GM19351 (cell line): ENCODE data around the gene STAP2.
"Not testable (repeated sequence)": the region's sequence is repeated elsewhere in the genome, so short reads cannot be mapped to it uniquely, and the experiment has no call there.

ENCODE experiments used
- ATAC-seq: cut with Tn5 transposase; IDR thresholded peaks from one replicate; pipeline ENCODE4 v1.9.1; 2021; ENCODE audit warnings: mild to moderate bottlenecking, moderate library complexity; ENCODE audit not compliant: unreplicated experiment

Gene STAP2

DNA sequence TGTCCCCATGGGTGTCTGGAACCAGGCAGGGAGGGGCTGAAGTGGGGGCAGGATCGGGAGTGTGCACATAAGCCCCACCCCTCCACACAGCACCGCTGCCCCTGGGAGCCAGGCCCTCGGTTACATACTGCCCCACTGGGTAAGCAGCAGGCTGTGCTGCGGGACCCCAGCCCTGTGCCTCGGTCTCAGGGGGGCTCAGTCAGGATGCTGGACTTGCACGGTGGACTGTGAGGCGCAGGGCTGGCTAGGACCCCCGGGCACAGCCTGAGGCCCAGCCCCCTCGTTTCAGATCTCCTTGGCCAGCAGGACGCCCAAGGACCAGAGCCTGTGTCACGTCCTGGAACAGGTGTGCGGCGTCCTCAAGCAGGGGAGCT, 21.0 kb upstream of the STAP2 start:
- no peak for ATAC-seq

DNA sequence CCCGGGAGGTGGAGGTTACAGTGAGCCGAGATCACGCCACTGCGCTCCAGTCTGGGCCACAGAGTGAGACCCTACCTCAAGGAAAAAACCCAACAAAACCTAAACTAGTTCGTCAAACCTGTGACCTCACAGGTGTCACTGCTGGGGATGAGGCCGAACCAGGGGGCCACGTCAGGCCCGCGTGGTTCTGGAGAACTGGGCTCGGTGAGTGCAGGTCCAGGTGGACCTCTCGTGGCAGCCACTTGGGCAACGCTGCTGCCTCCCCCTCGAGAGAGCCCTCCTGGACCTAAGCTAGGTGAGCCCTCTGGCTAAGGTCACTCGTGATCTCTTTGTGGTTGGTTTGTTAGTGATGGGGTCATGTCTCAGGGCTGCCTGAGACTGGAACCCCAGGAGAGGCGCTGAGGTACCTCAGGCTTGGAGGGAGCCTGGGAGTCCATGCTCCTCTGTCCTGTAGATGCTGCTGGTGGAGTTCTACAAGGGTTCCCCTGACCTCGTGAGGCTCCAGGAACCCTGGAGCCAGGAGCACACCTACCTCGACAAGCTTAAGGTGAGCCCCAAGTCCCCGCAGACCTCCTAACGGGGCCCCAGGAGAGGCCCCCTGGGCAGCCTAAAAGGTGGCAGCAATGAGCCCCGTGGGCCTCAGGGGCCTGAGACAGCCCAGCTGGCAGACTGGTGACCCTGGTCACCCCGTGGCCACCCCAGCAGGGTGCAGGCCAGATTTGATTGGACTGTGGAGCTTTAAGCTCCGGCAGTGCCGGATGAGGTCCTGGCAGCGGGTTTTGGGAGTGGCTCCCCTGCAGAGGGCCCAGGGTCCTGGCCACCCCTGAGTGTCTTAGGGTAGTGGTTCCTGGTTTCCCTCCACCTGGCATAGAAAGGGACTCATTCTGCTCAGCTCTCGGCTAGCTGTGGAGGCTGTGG, 20.3 kb upstream of the STAP2 start:
- no peak for ATAC-seq

DNA sequence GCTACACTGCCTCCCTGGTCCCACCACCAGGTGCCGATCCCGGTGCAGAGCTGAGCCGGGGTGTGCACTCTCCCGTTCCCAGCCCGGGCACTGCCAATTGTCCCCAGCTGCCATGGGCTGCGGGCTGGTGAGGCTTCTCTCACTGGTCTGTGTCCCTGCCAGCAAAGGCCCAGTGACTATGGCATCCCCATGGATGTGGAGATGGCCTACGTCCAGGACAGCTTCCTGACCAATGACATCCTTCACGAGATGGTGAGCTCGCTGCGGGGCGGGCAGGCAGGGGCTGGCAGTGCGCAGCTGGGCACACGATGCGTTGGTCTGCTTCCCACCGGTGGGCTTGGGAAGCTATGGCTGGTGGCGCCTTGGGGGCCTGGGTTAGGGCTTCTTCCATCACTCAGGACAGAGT, 19.3 kb upstream of the STAP2 start:
- no peak for ATAC-seq

DNA sequence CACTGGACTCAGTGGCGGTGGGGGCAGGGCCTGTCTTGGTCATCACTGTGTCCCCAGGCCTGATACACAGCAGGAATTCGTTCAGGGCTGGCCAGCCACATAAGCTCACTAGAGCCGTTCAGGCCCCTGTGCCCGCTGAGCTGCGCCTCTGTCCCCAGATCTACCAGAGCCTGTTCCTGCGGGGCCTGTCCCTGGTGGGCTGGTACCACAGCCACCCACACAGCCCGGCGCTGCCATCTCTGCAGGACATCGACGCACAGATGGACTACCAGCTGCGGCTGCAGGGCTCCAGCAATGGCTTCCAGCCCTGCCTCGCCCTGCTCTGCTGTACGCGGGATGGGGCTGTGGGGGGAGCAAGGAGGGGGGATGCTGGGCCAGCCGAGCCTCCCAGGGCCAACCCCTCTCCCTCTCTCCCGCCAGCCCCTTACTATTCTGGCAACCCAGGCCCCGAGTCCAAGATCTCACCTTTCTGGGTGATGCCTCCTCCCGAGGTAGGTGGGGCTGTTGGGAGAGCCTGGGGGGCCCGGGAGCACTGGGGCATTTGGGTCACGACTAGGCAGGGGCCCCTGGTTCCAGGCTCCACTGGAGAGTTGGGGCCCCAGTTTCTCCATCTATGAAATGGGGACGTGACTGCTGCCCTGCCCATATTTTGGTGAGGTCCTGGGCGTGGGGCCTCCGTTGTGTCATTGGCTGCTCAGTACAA, 18.6 kb upstream of the STAP2 start:
- no peak for ATAC-seq

DNA sequence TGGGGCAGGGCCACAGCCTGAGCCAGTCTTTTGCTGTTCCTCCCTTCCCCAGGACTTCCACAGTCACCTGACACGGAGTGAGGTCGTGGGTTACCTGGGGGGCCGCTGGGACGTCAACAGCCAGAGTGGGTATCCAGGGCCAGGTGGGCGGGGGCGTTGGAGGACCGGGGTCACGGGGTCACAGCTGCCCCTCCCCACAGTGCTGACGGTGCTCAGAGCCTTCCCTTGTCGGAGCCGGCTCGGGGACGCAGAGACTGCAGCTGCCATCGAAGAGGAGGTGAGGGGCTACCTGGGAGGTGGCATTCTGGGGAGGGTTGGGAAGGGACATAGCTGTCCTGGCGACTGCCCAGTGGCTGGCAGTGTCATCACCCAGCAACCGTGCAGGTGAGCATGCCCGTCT, 16.3 kb upstream of the STAP2 start:
- no peak for ATAC-seq

DNA sequence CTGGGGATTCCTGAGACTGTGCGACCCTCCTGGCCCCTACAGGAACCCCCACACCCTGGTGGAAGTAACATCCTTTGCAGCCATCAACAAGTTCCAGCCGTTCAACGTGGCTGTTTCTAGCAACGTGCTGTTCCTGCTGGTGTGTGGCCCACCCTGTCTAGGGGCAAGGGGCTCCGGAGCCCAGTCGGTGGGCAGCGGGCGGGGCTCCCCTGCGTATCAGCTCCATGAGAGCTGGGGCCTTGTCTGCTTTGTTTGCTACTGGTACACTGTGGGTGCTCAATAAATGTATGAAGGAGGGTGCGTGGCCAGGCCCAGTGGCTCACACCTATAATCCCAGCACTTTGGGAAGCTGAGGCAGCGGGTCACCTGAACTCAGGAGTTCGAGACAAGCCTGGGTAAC, 15.7 kb upstream of the STAP2 start:
- ATAC-seq, result no peak

DNA sequence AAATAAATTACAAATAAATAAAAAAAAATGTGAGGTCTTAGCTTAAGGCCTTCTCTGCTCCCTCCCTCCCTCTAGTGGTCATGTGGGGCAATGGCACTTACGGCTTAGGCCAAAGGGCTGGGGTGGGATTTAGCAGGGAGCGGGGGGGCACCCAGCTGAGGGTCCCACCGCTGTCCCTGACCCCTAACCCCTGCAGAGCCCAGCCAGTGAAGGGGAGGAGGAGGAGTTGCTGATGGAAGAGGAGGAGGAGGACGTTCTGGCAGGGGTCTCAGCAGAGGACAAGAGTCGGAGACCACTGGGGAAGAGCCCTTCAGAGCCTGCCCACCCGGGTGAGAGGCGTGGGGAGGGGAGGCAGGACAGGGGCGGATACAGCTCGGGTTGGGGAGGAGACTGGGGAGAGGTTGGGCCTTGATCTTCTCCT, 14.1 kb upstream of the STAP2 start:
- no peak for ATAC-seq

DNA sequence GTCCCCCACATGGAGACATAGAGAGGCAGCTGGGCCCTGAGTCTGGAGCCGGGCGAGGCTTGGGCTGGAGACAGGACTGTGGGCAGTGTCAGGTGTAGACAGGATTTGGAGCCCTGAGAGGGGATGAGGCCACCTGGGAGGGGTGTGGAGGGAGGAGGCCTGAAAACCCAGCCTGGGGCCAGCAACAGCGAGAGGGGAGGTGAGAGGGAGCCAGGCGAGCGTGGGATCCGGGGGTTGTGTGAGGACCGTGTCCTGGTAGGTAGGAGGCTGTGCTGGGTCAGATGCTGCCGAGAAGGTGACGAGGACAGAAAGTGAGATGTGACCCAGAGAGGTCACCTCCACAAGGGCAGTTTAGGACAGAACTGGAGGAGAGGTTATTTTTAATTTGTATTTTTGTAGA, 12.1 kb upstream of the STAP2 start:
- no peak for ATAC-seq

DNA sequence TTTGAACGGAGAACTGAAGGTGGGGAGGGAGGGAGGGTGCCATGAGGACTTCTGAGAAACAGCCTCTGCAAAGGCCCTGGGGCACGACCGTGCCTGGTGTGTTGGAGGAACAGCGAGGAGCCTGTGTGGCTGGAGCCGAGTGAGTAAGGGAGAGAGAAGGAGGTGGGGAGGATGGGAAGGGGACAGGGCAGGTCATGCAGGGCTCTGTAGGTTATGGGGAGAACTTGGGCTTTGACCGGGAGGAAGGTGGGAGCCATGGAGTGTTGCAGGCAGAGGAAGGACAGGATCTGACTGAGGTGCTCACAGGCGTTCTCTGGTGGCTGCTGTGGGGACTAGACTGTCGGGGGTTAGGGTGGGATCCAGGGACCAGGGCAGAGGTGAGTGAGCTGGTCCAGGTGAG, 11.5 kb upstream of the STAP2 start:
- ATAC-seq, result no peak

DNA sequence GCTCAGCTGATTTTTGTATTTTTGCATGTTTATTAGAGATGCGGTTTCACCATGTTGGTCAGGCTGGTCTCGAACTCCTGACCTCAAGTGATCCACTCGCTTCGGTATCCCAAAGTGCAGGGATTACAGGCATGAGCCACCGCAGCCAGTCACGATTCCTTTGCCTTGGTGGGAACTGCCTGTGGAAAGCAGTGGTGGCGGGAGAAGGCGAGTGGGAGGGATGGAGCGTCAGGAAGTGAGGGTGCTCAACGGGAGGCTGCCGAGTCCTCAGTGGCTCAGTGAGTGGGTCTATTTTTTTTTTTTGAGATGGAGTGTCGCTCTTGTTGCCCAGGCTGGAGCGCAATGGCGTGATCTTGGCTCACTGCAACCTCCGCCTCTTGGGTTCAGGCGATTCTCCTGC, 10.6 kb upstream of the STAP2 start:
- not testable (repeated sequence) for ATAC-seq

DNA sequence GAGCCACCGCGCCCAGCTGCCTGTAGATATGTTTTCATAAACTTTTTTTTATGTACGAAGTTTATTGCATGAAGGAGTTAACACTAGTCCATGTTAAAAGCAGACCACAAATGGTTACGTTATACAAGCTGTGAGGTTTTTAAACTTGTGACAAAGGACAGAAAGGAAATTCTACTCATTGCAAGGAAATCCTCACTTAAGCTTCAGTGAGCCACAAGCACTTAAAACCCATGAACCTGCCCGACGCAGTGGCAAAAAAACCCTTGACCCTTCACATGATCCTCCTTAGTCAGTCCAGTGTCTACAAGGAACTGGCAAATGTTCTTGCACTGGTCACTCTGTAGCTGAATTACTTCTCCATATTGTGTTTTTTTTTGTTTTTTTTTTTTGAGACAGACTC, 8.9 kb upstream of the STAP2 start:
- ATAC-seq, result no peak

DNA sequence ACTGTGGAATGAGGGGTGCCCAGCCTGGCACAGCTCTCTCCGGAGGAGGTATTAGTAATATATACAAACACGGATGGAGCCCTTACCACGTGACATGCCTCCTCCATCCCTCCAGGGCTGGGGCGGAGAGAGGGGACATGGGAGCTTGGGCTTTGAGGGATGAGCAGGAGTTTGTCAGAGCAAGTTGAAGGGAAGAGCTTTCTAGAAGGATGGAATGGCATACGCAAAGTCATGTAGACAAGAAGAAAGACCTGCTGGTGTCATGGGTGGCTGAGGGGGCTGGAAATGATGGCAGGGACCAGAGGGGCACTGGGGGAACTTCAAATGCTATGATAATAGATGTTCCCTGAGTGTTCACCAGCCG, 7.4 kb upstream of the STAP2 start:
- ATAC-seq, result no peak

DNA sequence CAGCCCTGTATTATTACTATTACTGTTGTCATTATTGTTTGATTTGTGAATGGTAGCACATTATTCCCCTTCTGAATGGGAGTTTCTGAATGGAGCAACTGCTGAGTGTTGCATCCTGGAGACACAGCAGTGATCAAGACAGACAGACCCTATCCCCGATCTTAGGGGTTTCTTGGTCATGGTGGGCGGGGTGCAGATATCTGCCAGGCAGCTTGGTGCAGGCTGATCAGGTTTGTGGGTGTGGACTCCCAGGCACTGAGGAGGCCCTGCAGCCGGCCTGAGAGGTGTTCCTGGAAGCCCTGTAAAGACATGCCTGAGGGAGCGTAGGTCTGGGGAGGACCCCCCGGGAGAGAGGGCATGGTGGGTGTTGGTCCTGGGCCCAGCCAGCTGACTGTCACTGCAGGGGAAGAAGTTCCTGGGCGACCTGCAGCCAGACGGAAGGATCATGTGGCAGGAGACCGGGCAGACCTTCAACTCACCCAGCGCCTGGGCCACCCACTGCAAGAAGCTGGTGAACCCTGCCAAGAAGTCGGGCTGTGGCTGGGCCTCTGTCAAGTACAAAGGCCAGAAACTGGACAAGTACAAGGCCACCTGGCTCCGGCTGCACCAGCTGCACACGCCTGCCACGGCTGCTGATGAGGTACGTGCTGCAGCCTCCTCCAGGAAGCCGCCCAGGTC, 6.9 kb upstream of the STAP2 start:
- no peak for ATAC-seq

DNA sequence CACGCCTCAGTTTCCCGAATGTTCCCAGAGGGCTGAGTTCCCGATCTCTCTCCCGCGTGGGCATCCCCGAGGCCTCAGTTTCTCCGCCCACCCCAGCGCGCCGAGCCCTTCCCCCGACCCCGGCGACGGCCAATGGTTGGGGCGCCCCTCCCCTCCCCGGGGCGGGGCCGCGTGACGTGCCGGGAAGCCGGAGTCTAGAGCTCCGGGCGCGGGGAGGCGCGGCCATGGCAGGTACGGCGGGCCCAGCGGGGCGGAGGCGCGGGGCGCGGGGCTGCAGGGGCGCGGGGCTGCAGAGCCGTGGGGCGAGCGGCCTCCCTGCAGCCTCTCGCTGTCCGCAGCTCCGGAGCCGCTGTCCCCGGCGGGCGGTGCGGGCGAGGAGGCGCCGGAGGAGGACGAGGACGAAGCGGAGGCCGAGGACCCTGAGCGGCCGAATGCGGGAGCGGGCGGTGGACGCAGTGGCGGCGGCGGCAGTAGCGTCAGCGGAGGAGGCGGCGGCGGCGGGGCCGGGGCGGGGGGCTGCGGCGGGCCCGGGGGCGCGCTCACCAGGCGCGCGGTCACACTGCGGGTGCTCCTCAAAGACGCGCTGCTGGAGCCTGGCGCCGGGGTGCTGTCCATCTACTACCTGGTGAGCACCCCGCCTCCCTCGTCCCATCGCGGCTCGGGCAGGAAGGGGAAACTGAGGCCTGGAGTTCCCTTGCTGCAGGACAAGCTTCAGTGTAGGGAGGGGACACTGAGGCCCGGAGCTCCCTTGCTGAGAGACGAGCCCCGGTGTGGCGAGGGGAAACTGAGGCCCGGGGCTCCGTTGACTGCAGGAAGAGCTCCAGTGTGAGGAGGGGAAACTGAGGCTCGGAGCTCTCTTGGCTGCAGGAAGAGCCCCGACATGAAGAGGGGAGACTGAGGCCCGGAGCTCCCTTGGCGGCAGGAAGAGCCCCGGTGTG, 5.0 kb upstream of the STAP2 start, which contains the start of gene MPND:
Gene MPND, plus strand, starts transcription at position 193 of the 938 bp plus-strand sequence. Its CDS starts 32 bp downstream, at position 225.
- peak; percentile 47 for ATAC-seq

DNA sequence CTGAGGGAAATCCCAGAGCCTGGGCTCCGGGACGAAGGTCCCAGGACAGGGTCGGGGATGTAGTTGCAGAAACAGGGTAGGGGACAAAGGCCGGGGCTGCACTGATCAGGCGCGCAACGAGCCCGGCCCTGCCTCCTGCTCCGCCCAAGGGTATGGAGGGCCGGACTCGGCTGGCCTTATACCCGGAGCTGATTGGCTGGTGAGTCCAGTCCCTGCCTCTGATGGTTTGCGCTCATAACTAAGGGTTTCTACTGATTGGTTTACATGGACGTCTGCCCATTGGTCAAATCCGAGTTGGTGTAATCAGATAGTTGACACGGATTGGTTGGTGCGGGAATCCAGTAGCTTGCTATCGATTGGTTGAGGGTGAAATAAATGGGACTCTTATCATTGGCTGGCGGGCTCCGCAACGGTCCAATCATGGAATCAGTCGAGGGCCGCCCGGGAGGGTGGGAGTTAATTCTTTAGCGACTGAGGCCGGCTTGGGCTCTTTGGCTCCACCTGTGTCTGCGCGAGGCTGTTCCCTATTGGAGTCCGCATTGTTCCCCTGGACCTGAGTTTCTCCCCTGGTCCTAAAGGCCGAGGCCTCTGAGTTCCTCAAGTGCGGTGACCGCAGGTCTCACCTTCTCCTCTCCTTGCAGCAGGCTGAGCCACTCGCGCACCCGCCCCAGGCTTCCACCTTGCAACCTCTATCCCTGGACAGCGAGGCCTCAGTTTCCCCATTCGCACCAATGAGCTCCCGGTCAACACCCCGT, 4.2 kb upstream of the STAP2 start:
- peak; percentile 83 for ATAC-seq

DNA sequence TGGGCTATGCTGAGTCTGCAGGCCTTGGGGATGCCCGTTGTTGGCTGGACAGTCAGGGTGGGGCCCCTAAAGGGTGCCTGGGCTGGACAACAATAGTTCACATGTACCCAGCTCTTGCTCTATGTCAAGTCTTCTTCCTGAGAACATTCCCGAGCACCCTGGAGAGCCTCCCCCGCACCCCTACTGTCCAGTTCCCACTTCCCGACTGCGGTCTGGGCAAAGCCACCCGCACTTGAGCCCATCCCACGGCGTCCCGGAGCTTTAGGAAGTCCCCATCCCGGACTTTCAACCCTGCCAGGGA, 3.6 kb upstream of the STAP2 start:
- no peak for ATAC-seq

DNA sequence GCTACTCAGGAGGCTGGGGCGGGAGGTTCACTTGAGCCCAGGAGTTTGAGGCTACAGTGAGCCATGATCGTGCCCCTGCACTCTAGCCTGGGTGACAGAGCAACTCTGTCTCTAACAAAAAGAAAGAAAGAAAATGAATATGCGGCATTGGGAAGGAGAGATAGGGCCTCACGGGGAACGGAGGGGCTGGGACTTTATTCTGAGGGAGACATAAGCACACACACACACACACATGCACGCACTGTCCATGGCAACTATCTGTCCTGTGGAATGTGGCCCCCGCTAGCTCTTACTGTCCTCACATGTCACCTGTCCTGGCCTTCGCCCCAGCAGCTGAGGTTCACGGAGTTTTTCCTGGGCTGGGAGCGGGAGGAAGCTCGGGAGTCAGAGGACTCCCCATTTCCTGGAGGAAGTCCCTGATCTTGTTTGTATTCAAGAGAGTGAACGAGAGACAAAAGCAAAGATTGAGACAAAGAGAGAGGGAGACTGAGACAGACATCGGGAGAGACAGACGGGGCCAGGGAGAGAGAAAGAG, 654 bp downstream of the STAP2 start:
- ATAC-seq, result no peak

DNA sequence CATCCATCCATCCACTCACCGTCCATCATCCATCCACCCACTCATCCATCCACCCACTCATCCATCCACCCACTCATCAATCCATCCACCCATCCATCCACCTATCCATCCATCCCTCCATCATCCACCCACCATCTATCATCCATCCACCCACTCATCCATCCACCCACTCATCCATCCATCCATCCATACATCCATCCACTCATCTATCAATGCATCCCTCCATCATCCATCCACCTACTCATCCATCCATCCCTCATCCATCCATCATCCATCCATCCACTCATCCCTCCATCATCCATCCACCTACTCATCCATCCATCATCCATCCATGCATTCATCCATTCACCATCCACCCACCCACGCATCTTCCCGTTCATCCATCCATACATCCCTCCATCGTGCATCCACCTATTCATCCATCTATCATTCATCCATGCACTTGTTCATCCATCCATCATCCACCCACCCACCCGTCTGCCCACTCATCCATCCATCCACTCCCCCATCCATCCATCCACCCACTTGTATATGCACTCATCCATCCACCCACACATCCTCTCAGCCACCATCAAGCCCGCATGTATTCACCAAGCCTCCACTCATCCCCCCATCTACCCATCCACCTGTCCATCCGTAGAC, 3.6 kb downstream of the STAP2 start:
- no peak for ATAC-seq

DNA sequence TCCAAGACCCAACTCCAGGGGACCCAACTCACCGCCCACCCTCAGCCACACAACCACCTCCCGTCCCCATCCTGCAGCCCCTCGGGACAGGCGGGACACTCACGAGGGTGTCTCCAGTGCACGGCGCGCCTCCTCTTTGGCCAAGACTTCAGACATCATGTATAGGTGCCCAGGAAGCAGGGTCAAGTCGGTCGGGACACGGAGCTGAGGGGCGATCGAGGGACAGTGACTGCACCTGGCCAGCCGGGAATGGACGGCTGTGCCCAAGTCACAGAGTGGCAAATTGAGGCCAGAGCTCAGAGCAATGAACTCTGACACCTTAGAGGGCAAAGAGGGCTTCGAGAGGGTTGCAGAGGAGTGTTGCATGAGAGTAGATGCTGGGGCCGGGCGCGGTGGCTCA, 8.8 kb downstream of the STAP2 start:
- ATAC-seq, result no peak
